ENCODE measurements around the gene PTGES2. TPM values are rescaled to one million over a fixed set of nuclear protein-coding genes. Genes with fewer than 3 reads are reported as not detected.

Gene PTGES2
- total RNA-seq, 1 donor from 2014 or later, result 44.1 TPM

GRCh38 chr9:128143525-128144238, 16.2 kb upstream of the PTGES2 start:
- H3K4me1 ChIP-seq (ENCODE audit: insufficient read depth, low read length), result no peaks in the 10 kb centered on the region
- Mint-ChIP-seq H3K4me3 (ENCODE audit: unreplicated experiment) (no peak overlapping the region), H3K4me1 (ENCODE audit: low read depth, unreplicated experiment) (no peaks in the 10 kb centered on the region), H3K27ac (ENCODE audit: unreplicated experiment) (no peak overlapping the region), H3K36me3 (ENCODE audit: low read depth, unreplicated experiment) (no peaks in the 10 kb centered on the region), H3K27me3 (ENCODE audit: low read depth, unreplicated experiment) (peaks cover 16% of the 10 kb centered on the region), H3K9me3 (ENCODE audit: unreplicated experiment) (no peaks in the 10 kb centered on the region)
- no peak overlapping the region for H3K27ac ChIP-seq (ENCODE audit: low read depth, low read length)
- H3K36me3 ChIP-seq (ENCODE audit: insufficient read depth, low read length), result no peaks in the 10 kb centered on the region
- no peak overlapping the region for H3K4me3 ChIP-seq (ENCODE audit: insufficient read depth, low read depth, low read length)
- H3K4me2 ChIP-seq (ENCODE audit: low read length), result no peak overlapping the region
- TF ChIP-seq EZH2 (IDR thresholded peaks at IDR 0.05; ENCODE audit: insufficient read depth, low read length), result no peak
- TF ChIP-seq CTCF (IDR thresholded peaks at IDR 0.05; ENCODE audit: insufficient read depth, low read depth, low read length), result no peak
- no peak overlapping the region for H3K9ac ChIP-seq (ENCODE audit: low read length)
- H3K9me3 ChIP-seq (ENCODE audit: insufficient read depth, low read depth, low read length), result no peaks in the 10 kb centered on the region
- no peaks in the 10 kb centered on the region for H4K20me1 ChIP-seq (ENCODE audit: insufficient read depth, low read length)
- DNase-seq (ENCODE audit: low read depth), result no peak
- H3K27me3 ChIP-seq (ENCODE audit: insufficient read depth, low read length), result no peaks in the 10 kb centered on the region
- FAIRE-seq, result no peak
- H2AFZ ChIP-seq (ENCODE audit: low read depth, low read length), result no peak overlapping the region
- no peaks in the 10 kb centered on the region for H3K79me2 ChIP-seq (ENCODE audit: insufficient read depth, low read length)

- H4K20me1 ChIP-seq (ENCODE audit: insufficient read depth, low read length), result no peaks in the 10 kb centered on the region
- no peak overlapping the region for H3K4me2 ChIP-seq (ENCODE audit: low read length)
- H3K36me3 Mint-ChIP-seq (ENCODE audit: low read depth, unreplicated experiment), result no peaks in the 10 kb centered on the region
- H2AFZ ChIP-seq (ENCODE audit: low read depth, low read length), result no peak overlapping the region
- no peaks in the 10 kb centered on the region for H3K4me1 Mint-ChIP-seq (ENCODE audit: low read depth, unreplicated experiment)
- no peak overlapping the region for H3K4me3 Mint-ChIP-seq (ENCODE audit: unreplicated experiment)
- DNase-seq (ENCODE audit: low read depth) (no peak), FAIRE-seq (no peak)
- H3K9me3 ChIP-seq (ENCODE audit: insufficient read depth, low read depth, low read length), result no peaks in the 10 kb centered on the region
- H3K36me3 ChIP-seq (ENCODE audit: insufficient read depth, low read length), result no peaks in the 10 kb centered on the region
- H3K9me3 Mint-ChIP-seq (ENCODE audit: unreplicated experiment), result no peaks in the 10 kb centered on the region
- H3K27me3 Mint-ChIP-seq (ENCODE audit: low read depth, unreplicated experiment), result peaks cover 13% of the 10 kb centered on the region
- no peaks in the 10 kb centered on the region for H3K27me3 ChIP-seq (ENCODE audit: insufficient read depth, low read length)
- no peak overlapping the region for H3K27ac ChIP-seq (ENCODE audit: low read depth, low read length)
- H3K4me3 ChIP-seq (ENCODE audit: insufficient read depth, low read depth, low read length), result no peak overlapping the region
- peaks cover 3% of the 10 kb centered on the region for H3K4me1 ChIP-seq (ENCODE audit: insufficient read depth, low read length)
- H3K9ac ChIP-seq (ENCODE audit: low read length), result no peak overlapping the region
- TF ChIP-seq EZH2 (IDR thresholded peaks at IDR 0.05; ENCODE audit: insufficient read depth, low read length) (no peak), CTCF (IDR thresholded peaks at IDR 0.05; ENCODE audit: insufficient read depth, low read depth, low read length) (no peak)
- no peaks in the 10 kb centered on the region for H3K79me2 ChIP-seq (ENCODE audit: insufficient read depth, low read length)
- H3K27ac Mint-ChIP-seq (ENCODE audit: unreplicated experiment), result no peak overlapping the region
Measured at GRCh38 chr9:128142596-128142995, 15.1 kb upstream of the PTGES2 start.

GRCh38 chr9:128142061-128142460, 14.5 kb upstream of the PTGES2 start:
- H3K27ac Mint-ChIP-seq (ENCODE audit: unreplicated experiment), result no peak overlapping the region
- peaks cover under 1% of the 10 kb centered on the region for H3K4me1 Mint-ChIP-seq (ENCODE audit: low read depth, unreplicated experiment)
- Histone ChIP-seq H3K27me3 (ENCODE audit: insufficient read depth, low read length) (no peaks in the 10 kb centered on the region), H4K20me1 (ENCODE audit: insufficient read depth, low read length) (no peaks in the 10 kb centered on the region), H3K4me3 (ENCODE audit: insufficient read depth, low read depth, low read length) (no peak overlapping the region), H3K9ac (ENCODE audit: low read length) (no peak overlapping the region), H3K4me1 (ENCODE audit: insufficient read depth, low read length) (peaks cover 9% of the 10 kb centered on the region), H3K4me2 (ENCODE audit: low read length) (no peak overlapping the region), H3K79me2 (ENCODE audit: insufficient read depth, low read length) (no peaks in the 10 kb centered on the region), H2AFZ (ENCODE audit: low read depth, low read length) (no peak overlapping the region), H3K27ac (ENCODE audit: low read depth, low read length) (no peak overlapping the region), H3K9me3 (ENCODE audit: insufficient read depth, low read depth, low read length) (no peaks in the 10 kb centered on the region), H3K36me3 (ENCODE audit: insufficient read depth, low read length) (no peaks in the 10 kb centered on the region)
- TF ChIP-seq EZH2 (IDR thresholded peaks at IDR 0.05; ENCODE audit: insufficient read depth, low read length) (no peak), CTCF (IDR thresholded peaks at IDR 0.05; ENCODE audit: insufficient read depth, low read depth, low read length) (no peak)
- H3K27me3 Mint-ChIP-seq (ENCODE audit: low read depth, unreplicated experiment), result peaks cover 15% of the 10 kb centered on the region
- H3K4me3 Mint-ChIP-seq (ENCODE audit: unreplicated experiment), result no peak overlapping the region
- no peaks in the 10 kb centered on the region for H3K36me3 Mint-ChIP-seq (ENCODE audit: low read depth, unreplicated experiment)
- FAIRE-seq (no peak), DNase-seq (ENCODE audit: low read depth) (no peak)
- H3K9me3 Mint-ChIP-seq (ENCODE audit: unreplicated experiment), result no peaks in the 10 kb centered on the region
